Nucleus accumbens (tissue), 56 donors: ENCODE results near the gene ING1.
"Not testable (repeated sequence)": the region's sequence is repeated elsewhere in the genome, so short reads cannot be mapped to it uniquely, and the experiment has no call there.

ENCODE experiments used
- DNase-seq, 56 donors: peaks; one replicate each; lab custom pipeline; 2025; lab: John Stamatoyannopoulos, UW

Gene ING1

GRCh38 chr13:110689711-110690110 lies 23.8 kb upstream of the ING1 start:
- no peak for DNase-seq

GRCh38 chr13:110690516-110690915 lies 23.0 kb upstream of the ING1 start:
- DNase-seq: no peak

- not testable (repeated sequence) for DNase-seq
These were observed 17.7 kb upstream of the ING1 start for GRCh38 chr13:110695774-110696173.

GRCh38 chr13:110696776-110697175 lies 16.7 kb upstream of the ING1 start:
- DNase-seq: no peak

DNA sequence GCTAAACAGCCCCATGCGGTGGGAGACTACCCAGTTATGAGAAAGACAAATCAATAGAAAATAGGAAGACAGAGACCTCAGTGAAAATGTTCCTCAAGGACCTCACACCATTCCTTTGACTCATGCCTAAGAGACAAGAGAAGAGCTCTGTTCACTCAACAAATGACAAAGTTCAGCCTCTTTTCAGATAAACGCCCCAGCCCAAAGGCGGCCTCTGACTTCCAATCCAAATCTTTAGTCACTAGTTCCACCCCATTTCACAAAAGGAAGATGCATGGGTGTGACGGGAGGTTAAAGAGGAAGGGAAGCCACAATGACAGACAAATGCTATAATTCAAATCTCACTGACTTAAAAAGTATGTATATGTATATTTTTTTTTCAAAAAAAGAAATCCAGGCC lies 15.7 kb upstream of the ING1 start:
- no peak for DNase-seq

DNA sequence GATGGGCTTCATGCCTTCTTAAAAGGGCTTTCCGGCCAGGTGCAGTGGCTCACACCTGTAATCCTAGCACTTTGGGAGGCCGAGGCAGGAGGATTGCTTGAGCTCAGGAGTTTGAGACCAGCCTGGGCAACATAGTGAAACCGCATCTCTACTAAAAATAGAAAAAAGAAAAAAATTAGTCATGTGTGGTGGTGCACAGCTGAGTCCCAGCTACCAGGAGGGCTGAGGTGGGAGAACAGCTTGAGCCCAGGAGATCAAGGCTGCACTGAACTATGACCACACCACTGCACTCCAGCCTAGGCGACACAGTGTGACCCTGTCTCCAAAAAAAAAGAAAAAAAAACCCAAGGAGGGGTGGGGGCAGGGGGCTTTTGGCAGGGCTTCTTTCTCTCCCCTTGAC lies 14.8 kb upstream of the ING1 start:
- DNase-seq: no peak

- DNase-seq: no peak
These were observed 14.1 kb upstream of the ING1 start for GRCh38 chr13:110699148-110700145.

DNA sequence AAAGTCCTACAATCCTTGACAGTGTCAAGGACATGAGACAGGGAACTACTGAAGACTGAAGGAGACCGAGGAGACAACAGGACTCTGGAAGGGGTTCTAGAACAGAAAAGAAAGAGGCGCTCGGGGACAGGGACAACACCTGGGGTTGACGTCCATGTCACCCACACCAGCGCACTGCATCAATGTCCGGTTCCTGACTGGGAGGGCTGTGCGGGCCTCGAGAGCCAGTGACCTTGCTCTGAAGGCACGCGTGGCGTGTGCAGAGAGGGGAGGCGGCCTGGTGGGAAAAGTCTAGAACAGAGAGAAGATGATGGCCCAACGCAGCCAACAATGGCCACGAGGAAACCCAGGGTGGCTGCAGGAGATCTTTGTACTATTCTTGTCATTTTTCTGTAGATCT lies 13.3 kb upstream of the ING1 start:
- no peak for DNase-seq

- no peak for DNase-seq
These were observed 12.9 kb upstream of the ING1 start for GRCh38 chr13:110700641-110701040.

DNA sequence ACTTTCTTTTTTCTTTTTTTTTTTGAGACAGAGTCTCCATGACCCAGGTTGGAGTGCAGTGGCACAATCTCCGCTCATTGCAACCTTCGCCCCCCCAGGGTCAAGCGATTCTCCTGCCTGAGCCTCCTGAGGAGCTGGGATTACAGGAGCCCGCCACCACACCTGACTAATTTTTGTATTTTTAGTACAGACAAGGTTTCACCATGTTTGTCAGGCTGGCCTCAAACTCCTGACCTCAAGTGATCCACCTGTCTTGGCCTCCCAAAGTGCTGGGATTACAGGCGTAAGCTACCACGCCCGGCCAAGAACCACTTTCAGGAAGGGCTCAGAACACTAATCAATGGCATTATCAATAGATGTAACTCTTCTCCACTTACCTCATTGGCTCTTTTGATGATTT lies 12.4 kb upstream of the ING1 start:
- DNase-seq: not testable (repeated sequence)

DNA sequence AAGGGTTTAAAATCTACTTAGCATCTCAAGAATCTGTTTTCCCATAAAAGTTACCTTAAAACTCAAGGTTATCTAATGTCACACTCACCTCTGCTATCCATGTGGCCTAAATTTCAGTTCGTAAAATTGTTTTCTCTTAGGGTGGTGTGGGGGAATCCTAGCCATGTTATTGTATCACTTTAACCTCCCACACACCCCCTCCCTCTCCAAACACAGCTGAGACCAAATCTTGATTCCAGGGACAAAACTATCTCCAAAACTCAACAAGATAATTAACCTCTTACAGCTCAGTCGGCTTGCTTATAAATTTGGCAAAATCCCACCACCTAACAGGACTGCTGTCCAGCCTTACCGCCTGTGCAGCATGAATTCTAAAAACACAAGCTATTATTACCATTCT lies 11.4 kb upstream of the ING1 start:
- no peak for DNase-seq

DNA sequence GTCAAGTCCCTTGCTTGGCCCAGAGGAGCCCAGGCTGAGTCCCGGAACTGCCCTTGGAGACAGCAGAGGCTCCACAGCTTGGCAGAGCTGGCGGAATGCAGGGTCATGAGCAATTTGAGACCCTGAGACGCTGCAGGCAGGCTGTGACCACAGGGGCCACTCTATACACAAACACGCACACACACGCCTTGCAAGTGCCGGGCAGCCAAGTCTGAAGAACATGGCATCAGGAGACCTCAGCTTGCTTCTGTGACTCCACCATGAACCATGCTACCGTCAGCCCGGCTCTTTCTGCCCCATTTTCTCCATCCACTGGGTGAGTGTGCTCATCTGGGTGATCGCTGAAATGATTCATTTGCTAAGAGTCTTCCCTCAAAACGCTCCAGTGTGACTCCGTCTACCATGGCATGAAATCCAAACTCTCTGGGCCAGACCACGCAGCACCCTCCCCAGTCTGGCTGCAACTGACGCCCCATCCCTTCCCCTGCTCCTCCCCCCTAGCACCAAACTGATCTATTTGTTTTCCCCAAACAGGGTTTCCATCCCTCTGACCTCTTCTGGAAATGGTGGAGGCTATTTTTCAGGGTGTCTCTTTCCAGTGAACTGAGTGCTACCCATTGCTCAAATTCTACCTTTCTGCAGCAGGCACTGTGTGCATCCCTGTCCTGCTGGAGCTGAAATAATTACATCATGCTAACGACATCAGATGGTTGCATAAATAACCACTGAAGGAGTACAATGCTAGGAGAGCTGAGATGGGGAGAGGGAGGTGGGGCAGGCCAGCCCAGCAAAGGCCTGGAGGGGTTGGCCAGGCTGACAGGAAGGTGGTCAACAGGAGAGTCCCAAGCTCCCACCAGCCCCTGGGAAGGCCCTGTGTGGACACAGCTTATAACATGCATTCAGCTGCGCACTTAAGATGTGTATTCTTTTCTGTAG lies 10.6 kb upstream of the ING1 start:
- DNase-seq: no peak

DNA sequence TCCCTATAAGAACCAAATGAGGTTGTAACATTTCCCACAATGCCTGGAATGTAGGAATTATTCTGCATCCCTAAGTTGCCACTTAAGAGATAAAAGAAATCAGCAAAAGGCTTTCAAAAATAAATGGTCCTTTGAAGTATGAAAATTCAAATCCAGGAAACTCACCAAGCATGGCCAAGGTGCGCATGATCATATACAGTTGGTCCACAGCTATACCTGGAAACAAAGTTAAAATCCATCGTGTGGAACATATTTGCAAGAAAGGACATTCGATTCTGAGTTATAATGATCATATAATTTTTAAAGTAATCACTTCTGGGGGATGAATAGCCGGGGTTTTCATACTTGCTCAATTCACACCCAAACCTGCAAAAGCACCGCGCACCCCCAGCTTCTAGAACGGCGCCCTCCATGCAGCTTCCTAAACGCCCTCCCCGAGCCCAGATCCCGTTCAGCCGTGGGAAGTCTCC lies 8.1 kb upstream of the ING1 start:
- peak in 2 of 56 donors; percentile 20 to 34 for DNase-seq

DNA sequence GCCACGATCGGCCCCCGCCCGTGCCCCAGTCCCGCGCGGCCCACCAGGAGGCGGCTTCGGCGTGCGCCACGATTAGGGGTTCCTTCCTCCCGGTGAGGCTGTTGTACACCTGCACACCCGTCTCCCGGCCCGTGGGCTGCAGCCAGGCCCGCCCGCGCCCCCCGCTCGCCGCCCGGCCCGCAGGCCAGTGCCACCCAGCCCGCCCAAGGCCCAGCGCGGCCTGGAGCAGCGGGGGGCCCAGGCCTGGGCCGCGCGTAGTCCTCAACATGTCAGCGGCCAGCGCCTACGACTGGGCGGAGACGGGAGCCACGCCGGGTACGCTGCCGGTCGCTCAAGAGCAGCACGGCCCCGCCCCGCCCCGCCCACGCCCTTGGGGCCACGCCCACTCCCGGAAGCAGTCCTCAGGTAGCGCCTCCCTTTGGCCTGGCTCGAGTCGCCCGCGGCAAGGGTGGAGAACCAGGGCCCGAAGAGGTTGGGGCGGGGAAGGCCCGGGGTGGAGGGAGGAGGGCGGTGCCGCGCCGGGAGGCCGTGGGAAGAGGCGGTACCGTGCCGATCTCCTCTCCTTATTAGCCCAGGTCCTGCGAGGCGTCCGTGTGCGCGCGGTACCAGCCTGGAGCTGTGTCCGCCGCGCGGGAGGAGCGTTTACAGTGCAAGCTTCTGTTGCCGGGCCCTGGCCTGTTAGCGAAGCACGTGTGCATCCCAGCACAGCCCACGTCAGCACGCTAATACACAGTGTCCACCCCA lies 7.5 kb upstream of the ING1 start, which contains the start of gene CARS2:
CARS2 (minus strand) TSS at position 291 of the 744 bp plus-strand sequence; CDS start at position 268, 23 bp downstream.
- DNase-seq: peak; percentile 60 to 94 (median 88)

GRCh38 chr13:110706570-110707372 lies 6.7 kb upstream of the ING1 start:
- no peak for DNase-seq

- DNase-seq: peak in 55 of 56 donors; percentile 38 to 92 (median 85)
These were observed 1.2 kb upstream of the ING1 start for GRCh38 chr13:110712081-110712848.

GRCh38 chr13:110712849-110713641 lies 455 bp upstream of the ING1 start:
- DNase-seq: peak; percentile 91 to 99 (median 98)
